Measurements from ENCODE around the gene MPI. TPM values are rescaled to one million over a fixed set of nuclear protein-coding genes. Genes with fewer than 3 reads are reported as not detected.

MPI gene
- total RNA-seq = 10 to 100 TPM; 55.2 to 56.1 TPM

- peak within 1 kb of the TSS; percentile 94 for H3K4me3 Mint-ChIP-seq
- DNase-seq = peak; percentile 93
- H3K27ac Mint-ChIP-seq = peak within 1 kb of the TSS; percentile 92
- peaks cover 26% of the 10 kb centered on the region for H3K36me3 Mint-ChIP-seq (ENCODE audit: low read depth)
- H3K27me3 Mint-ChIP-seq (ENCODE audit: low read depth) = no peaks in the 10 kb centered on the region
- peaks cover 43% of the 10 kb centered on the region for H3K4me1 Mint-ChIP-seq (ENCODE audit: low read depth)
- intact Hi-C loops (cut with micrococcal nuclease) = loop anchor here (1.0 to 2.0 kb wide), 4 partner anchors 17 to 48 kb away; partner anchors contain the start of genes COX5A, FAM219B, SCAMP2 and ULK3
- H3K9me3 Mint-ChIP-seq = no peaks in the 10 kb centered on the region
- CTCF ChIA-PET = interaction anchor here (2.2 to 2.3 kb wide), 2 partner anchors 11 to 16 kb away, joined by 7 to 22 read pairs; partner anchors contain the start of gene FAM219B
These were observed at the start of gene MPI for GRCh38 chr15:74889883-74890664. TSS of gene MPI (plus strand) at chr15:74890042. CDS start at chr15:74890074, 32 bp downstream.

- Mint-ChIP-seq H3K27ac (no peak overlapping the region), H3K4me1 (ENCODE audit: low read depth) (peaks cover 42% of the 10 kb centered on the region), H3K27me3 (ENCODE audit: low read depth) (no peaks in the 10 kb centered on the region), H3K4me3 (peak overlapping the region; percentile 14), H3K36me3 (ENCODE audit: low read depth) (peaks cover 8% of the 10 kb centered on the region), H3K9me3 (no peaks in the 10 kb centered on the region)
- CTCF ChIA-PET = interaction anchor here (0.5 to 1.7 kb wide), 3 partner anchors 54 to 81 kb away, joined by 4 to 7 read pairs (median 6); no protein-coding TSS in a partner anchor
- intact Hi-C loops (cut with micrococcal nuclease) = loop anchor here (5.0 to 10.0 kb wide), 2 partner anchors 144 to 376 kb away; partner anchors contain the start of genes EDC3 and UBL7
- DNase-seq = no peak
These were observed 48.7 kb upstream of the MPI start for GRCh38 chr15:74840851-74841775.

- Mint-ChIP-seq H3K9me3 (no peaks in the 10 kb centered on the region), H3K27ac (no peak overlapping the region), H3K4me1 (ENCODE audit: low read depth) (peaks cover 44% of the 10 kb centered on the region), H3K36me3 (ENCODE audit: low read depth) (peaks cover 10% of the 10 kb centered on the region), H3K27me3 (ENCODE audit: low read depth) (no peaks in the 10 kb centered on the region), H3K4me3 (peak overlapping the region; percentile 86)
- no peak for DNase-seq
- CTCF ChIA-PET = interaction anchor here (0.6 to 1.9 kb wide), 5 partner anchors 9 to 264 kb away, joined by 3 to 13 read pairs (median 7); no protein-coding TSS in a partner anchor
- intact Hi-C loops (cut with micrococcal nuclease) = loop anchor here (2.0 to 10.0 kb wide), 5 partner anchors 61 to 377 kb away; partner anchors contain the start of genes CLK3, EDC3 and UBL7
These were observed 47.9 kb upstream of the MPI start for GRCh38 chr15:74841891-74842373.

GRCh38 chr15:74842581-74843444 is 47.0 kb upstream of the MPI start, which contains the start of gene ULK3:
TSS of gene ULK3 (minus strand) at chr15:74843156. CDS start at chr15:74843105, 51 bp downstream.
- Mint-ChIP-seq H3K27ac (peak within 1 kb of the TSS; percentile 89), H3K27me3 (ENCODE audit: low read depth) (no peaks in the 10 kb centered on the region), H3K36me3 (ENCODE audit: low read depth) (peaks cover 15% of the 10 kb centered on the region), H3K4me1 (ENCODE audit: low read depth) (peaks cover 44% of the 10 kb centered on the region), H3K9me3 (no peaks in the 10 kb centered on the region), H3K4me3 (peak within 1 kb of the TSS; percentile 86)
- CTCF ChIA-PET = interaction anchor here (0.6 to 1.9 kb wide), 6 partner anchors 10 to 265 kb away, joined by 3 to 13 read pairs (median 8); no protein-coding TSS in a partner anchor
- peak; percentile 93 for DNase-seq
- intact Hi-C loops (cut with micrococcal nuclease) = loop anchor here (1.0 to 10.0 kb wide), 9 partner anchors 30 to 378 kb away; partner anchors contain the start of genes CLK3, COX5A, EDC3 and FAM219B

- CTCF ChIA-PET = interaction anchor here (1.4 to 1.9 kb wide), 5 partner anchors 10 to 74 kb away, joined by 3 to 13 read pairs (median 10); no protein-coding TSS in a partner anchor
- Mint-ChIP-seq H3K27ac (peak overlapping the region; percentile 89), H3K4me3 (peak overlapping the region; percentile 85), H3K27me3 (ENCODE audit: low read depth) (no peaks in the 10 kb centered on the region), H3K9me3 (no peaks in the 10 kb centered on the region), H3K36me3 (ENCODE audit: low read depth) (peaks cover 15% of the 10 kb centered on the region), H3K4me1 (ENCODE audit: low read depth) (peaks cover 44% of the 10 kb centered on the region)
- DNase-seq = no peak
- intact Hi-C loops (cut with micrococcal nuclease) = loop anchor here (1.0 to 10.0 kb wide), 9 partner anchors 30 to 379 kb away; partner anchors contain the start of genes CLK3, COX5A, EDC3 and FAM219B
These were observed 46.4 kb upstream of the MPI start for GRCh38 chr15:74843445-74843828.

GRCh38 chr15:74843891-74844299 is 45.9 kb upstream of the MPI start:
- H3K27me3 Mint-ChIP-seq (ENCODE audit: low read depth) = no peaks in the 10 kb centered on the region
- intact Hi-C loops (cut with micrococcal nuclease) = loop anchor here (1.0 to 10.0 kb wide), 10 partner anchors 29 to 379 kb away; partner anchors contain the start of genes CLK3, COX5A, EDC3 and FAM219B
- peak overlapping the region; percentile 89 for H3K27ac Mint-ChIP-seq
- H3K9me3 Mint-ChIP-seq = no peaks in the 10 kb centered on the region
- peaks cover 18% of the 10 kb centered on the region for H3K36me3 Mint-ChIP-seq (ENCODE audit: low read depth)
- CTCF ChIA-PET = interaction anchor here (1.0 to 1.9 kb wide), 8 partner anchors 16 to 75 kb away, joined by 3 to 13 read pairs (median 5); no protein-coding TSS in a partner anchor
- peak overlapping the region; percentile 85 for H3K4me3 Mint-ChIP-seq
- H3K4me1 Mint-ChIP-seq (ENCODE audit: low read depth) = peaks cover 44% of the 10 kb centered on the region
- no peak for DNase-seq

GRCh38 chr15:74844319-74845207 is 45.3 kb upstream of the MPI start:
- intact Hi-C loops (cut with micrococcal nuclease) = loop anchor here (1.0 to 10.0 kb wide), 5 partner anchors 57 to 380 kb away; partner anchors contain the start of genes EDC3 and UBL7
- CTCF ChIA-PET = interaction anchor here (0.6 to 1.6 kb wide), 15 partner anchors 16 to 105 kb away, joined by 3 to 10 read pairs (median 4); no protein-coding TSS in a partner anchor
- Mint-ChIP-seq H3K9me3 (no peaks in the 10 kb centered on the region), H3K27me3 (ENCODE audit: low read depth) (no peaks in the 10 kb centered on the region), H3K4me3 (peak overlapping the region; percentile 85), H3K4me1 (ENCODE audit: low read depth) (peaks cover 44% of the 10 kb centered on the region), H3K27ac (peak overlapping the region; percentile 89), H3K36me3 (ENCODE audit: low read depth) (peaks cover 18% of the 10 kb centered on the region)
- DNase-seq = peak; percentile 32

- no peaks in the 10 kb centered on the region for H3K9me3 Mint-ChIP-seq
- intact Hi-C loops (cut with micrococcal nuclease) = loop anchor here (1.0 to 10.0 kb wide), 4 partner anchors 56 to 380 kb away; partner anchors contain the start of gene UBL7
- H3K27ac Mint-ChIP-seq = peak overlapping the region; percentile 89
- peak; percentile 78 for DNase-seq
- CTCF ChIA-PET = interaction anchor here (0.6 to 1.6 kb wide), 12 partner anchors 18 to 104 kb away, joined by 3 to 8 read pairs (median 4); no protein-coding TSS in a partner anchor
- H3K4me3 Mint-ChIP-seq = peak overlapping the region; percentile 3
- H3K4me1 Mint-ChIP-seq (ENCODE audit: low read depth) = peaks cover 44% of the 10 kb centered on the region
- H3K27me3 Mint-ChIP-seq (ENCODE audit: low read depth) = no peaks in the 10 kb centered on the region
- H3K36me3 Mint-ChIP-seq (ENCODE audit: low read depth) = peaks cover 20% of the 10 kb centered on the region
These were observed 44.7 kb upstream of the MPI start for GRCh38 chr15:74845208-74845568.

- H3K36me3 Mint-ChIP-seq (ENCODE audit: low read depth) = peaks cover 20% of the 10 kb centered on the region
- intact Hi-C loops (cut with micrococcal nuclease) = loop anchor here (1.0 to 10.0 kb wide), 4 partner anchors 56 to 381 kb away; partner anchors contain the start of gene UBL7
These were observed 44.3 kb upstream of the MPI start for GRCh38 chr15:74845581-74845980.

More at GRCh38 chr15:74845581-74845980, 44.3 kb upstream of the MPI start:
- H3K27ac Mint-ChIP-seq = peak overlapping the region; percentile 89
- H3K4me3 Mint-ChIP-seq = peak overlapping the region; percentile 3
- CTCF ChIA-PET = interaction anchor here (0.8 to 1.9 kb wide), 6 partner anchors 26 to 75 kb away, joined by 3 to 8 read pairs (median 5); no protein-coding TSS in a partner anchor
- H3K4me1 Mint-ChIP-seq (ENCODE audit: low read depth) = peaks cover 44% of the 10 kb centered on the region
- no peaks in the 10 kb centered on the region for H3K27me3 Mint-ChIP-seq (ENCODE audit: low read depth)
- no peaks in the 10 kb centered on the region for H3K9me3 Mint-ChIP-seq
- DNase-seq = peak; percentile 52
